PC-3 (cell line): ENCODE results near the gene ZNRF1. TPM values are rescaled to one million over a fixed set of nuclear protein-coding genes. Genes with fewer than 3 reads are reported as not detected.

Experiments
- ATAC-seq: fragments of 200-7000 bp; cut with Tn5 transposase; 2 replicates; pipeline ENCODE4 v1.9.1; 2020; ENCODE audit warnings: mild to moderate bottlenecking, moderate library complexity
- BruUV-seq: library from RNA; stranded (reverse); fragments of 400-500 nt; replicated peaks from 2 replicates; lab custom pipeline; 2021; lab: Mats Ljungman, UMichigan
- CTCF ChIA-PET: fragments of 300-600 bp; sonication (Branson Sonifier 250); formaldehyde crosslinking; loops from one replicate; lab custom pipeline; 2022; ENCODE audit warnings: antibody characterized with exemption; lab: Charles Lee
- POLR2A ChIA-PET: fragments of 300-600 bp; sonication (Branson Sonifier 250); formaldehyde crosslinking; loops from one replicate; lab custom pipeline; 2022; ENCODE audit warnings: antibody characterized with exemption; ENCODE audit not compliant: unreplicated experiment; lab: Charles Lee
- DNase-seq: peaks from one replicate; pipeline ENCODE4 v3.0.0-alpha.2; 2015
- H2AFZ ChIP-seq: fragments of 300-600 bp; sonication (generic); 2 replicates; pipeline ENCODE4 v1.6.0; 2016; ENCODE audit warnings: antibody characterized with exemption, low read length
- H3F3A ChIP-seq: fragments of 300-600 bp; sonication (generic); one replicate; pipeline ENCODE4 v1.6.0; 2017; ENCODE audit warnings: antibody characterized with exemption, low read length, control low read depth, mild to moderate bottlenecking; ENCODE audit not compliant: unreplicated experiment
- H3K27ac ChIP-seq: fragments of 300-600 bp; sonication (generic); 2 replicates; pipeline ENCODE4 v1.5.1; 2016; ENCODE audit warnings: mild to moderate bottlenecking, low read length
- H3K27me3 ChIP-seq: fragments of 300-600 bp; sonication (generic); 2 replicates; pipeline ENCODE4 v1.6.1; 2016; ENCODE audit warnings: low read length, mixed read lengths
- H3K36me3 ChIP-seq: fragments of 300-600 bp; sonication (generic); 2 replicates; pipeline ENCODE4 v1.6.1; 2016; ENCODE audit warnings: low read depth, mixed run types, low read length, mixed read lengths
- H3K4me1 ChIP-seq: fragments of 300-600 bp; sonication (generic); 2 replicates; pipeline ENCODE4 v1.5.1; 2016; ENCODE audit warnings: low read length; ENCODE audit not compliant: insufficient read depth
- H3K4me2 ChIP-seq: fragments of 300-600 bp; sonication (generic); 2 replicates; pipeline ENCODE4 v1.6.0; 2016; ENCODE audit warnings: low read length
- H3K4me3 ChIP-seq: fragments of 300-600 bp; sonication (generic); 2 replicates; pipeline ENCODE4 v1.5.1; 2016; ENCODE audit warnings: mild to moderate bottlenecking, low read length, mixed read lengths
- H3K79me2 ChIP-seq: fragments of 300-600 bp; sonication (generic); 2 replicates; pipeline ENCODE4 v1.6.1; 2017; ENCODE audit warnings: low read length, mixed read lengths
- H3K9ac ChIP-seq: fragments of 300-600 bp; sonication (generic); 2 replicates; pipeline ENCODE4 v1.6.0; 2016; ENCODE audit warnings: mild to moderate bottlenecking, low read length
- H3K9me2 ChIP-seq: fragments of 300-600 bp; sonication (generic); replicated peaks from 2 replicates; pipeline ENCODE4 v1.6.1; 2016; ENCODE audit warnings: mixed run types, low read length, mixed read lengths
- H3K9me3 ChIP-seq: fragments of 300-600 bp; sonication (generic); 2 replicates; pipeline ENCODE4 v1.6.1; 2016; ENCODE audit warnings: low read length, mixed read lengths
- H4K20me1 ChIP-seq: fragments of 300-600 bp; sonication (generic); 2 replicates; pipeline ENCODE4 v1.6.1; 2016; ENCODE audit warnings: low read length, mixed read lengths
- EZH2 ChIP-seq: fragments of 300-600 bp; sonication (generic); IDR thresholded peaks from one replicate; pipeline ENCODE4 v1.6.1; 2017; ENCODE audit warnings: antibody characterized with exemption, mild to moderate bottlenecking, low read length; ENCODE audit not compliant: unreplicated experiment
- EZH2phosphoT487 ChIP-seq: fragments of 300-600 bp; sonication (generic); IDR thresholded peaks from 2 replicates; pipeline ENCODE4 v1.6.1; 2018; ENCODE audit warnings: mild to moderate bottlenecking, antibody characterized with exemption, low read length, borderline replicate concordance
- intact Hi-C: fragments of 100-400 bp; cut with micrococcal nuclease; formaldehyde crosslinking; loops from 2 replicates; pipeline ENCODE4 v1.9.0; 2023
- total RNA-seq: library from RNA; depleted of rRNA; stranded (reverse); fragments of >200 nt; gene quantifications from 2 replicates; pipeline ENCODE4 v1.2.3, GENCODE V29; 2014
- TF ChIP-seq, protein P1 (sequence below): fragments of 300-600 bp; sonication (generic); conservative IDR thresholded peaks from 2 replicates; pipeline ENCODE4 v1.5.1; 2017; ENCODE audit warnings: antibody characterized with exemption, low read depth, mild to moderate bottlenecking, low read length

Gene ZNRF1
- total RNA-seq, 1 experiment from 2014 or later: 60.4 TPM

DNA sequence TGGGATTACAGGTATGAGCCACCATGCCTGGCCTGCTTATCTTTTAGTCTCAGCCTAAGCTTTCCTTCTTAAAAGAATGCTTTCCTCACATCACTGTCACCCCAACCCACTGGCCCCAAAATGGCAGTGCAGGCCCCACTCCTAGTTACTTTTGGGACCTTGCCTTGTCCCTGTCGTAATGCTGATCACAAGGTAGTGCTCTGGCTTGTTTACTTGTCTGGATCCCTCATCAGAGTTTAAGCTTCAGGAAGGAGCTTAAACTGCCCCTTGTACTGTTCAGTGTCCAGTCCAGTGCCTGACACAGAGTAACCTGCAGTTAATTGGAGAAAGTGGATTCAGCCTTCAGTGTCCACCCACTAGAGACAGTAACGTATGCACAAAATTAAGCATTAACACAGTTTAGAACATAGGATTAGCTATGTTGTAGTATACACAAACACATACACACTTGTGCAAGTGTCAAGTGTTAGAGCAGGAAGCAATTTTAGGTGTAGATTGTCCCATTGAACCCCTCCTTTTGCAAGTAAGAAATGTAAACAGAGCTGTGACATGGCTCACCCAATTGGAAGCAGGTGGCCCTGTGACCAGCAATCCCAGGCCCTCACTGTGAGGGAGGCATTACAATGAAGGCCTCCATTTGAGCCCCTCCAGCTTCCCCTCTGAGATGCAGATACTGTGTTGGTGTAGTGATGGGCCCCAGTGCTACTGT, 73.6 kb downstream of the ZNRF1 start:
- intact Hi-C loops: no loop called here
- Histone ChIP-seq H3K9me2 (no peaks in the 10 kb centered on the region), H3K9ac (no peak overlapping the region), H2AFZ (no peak overlapping the region), H3K4me3 (no peak overlapping the region), H3K4me1 (peaks cover 14% of the 10 kb centered on the region), H3K36me3 (no peaks in the 10 kb centered on the region), H3K4me2 (no peak overlapping the region), H3F3A (no peaks in the 10 kb centered on the region), H3K27ac (no peak overlapping the region), H3K27me3 (no peaks in the 10 kb centered on the region), H3K79me2 (peaks cover 85% of the 10 kb centered on the region), H4K20me1 (no peaks in the 10 kb centered on the region), H3K9me3 (no peaks in the 10 kb centered on the region)
- POLR2A ChIA-PET: no interaction called here
- DNase-seq (no peak), ATAC-seq (no peak)
- CTCF ChIA-PET: interaction anchor here (0.5 kb wide), 1 partner anchor 185 kb away, joined by 3 read pairs; no protein-coding TSS in a partner anchor
- TF ChIP-seq EZH2phosphoT487 (no peak), EZH2 (no peak)
- BruUV-seq: no TSS peak

DNA sequence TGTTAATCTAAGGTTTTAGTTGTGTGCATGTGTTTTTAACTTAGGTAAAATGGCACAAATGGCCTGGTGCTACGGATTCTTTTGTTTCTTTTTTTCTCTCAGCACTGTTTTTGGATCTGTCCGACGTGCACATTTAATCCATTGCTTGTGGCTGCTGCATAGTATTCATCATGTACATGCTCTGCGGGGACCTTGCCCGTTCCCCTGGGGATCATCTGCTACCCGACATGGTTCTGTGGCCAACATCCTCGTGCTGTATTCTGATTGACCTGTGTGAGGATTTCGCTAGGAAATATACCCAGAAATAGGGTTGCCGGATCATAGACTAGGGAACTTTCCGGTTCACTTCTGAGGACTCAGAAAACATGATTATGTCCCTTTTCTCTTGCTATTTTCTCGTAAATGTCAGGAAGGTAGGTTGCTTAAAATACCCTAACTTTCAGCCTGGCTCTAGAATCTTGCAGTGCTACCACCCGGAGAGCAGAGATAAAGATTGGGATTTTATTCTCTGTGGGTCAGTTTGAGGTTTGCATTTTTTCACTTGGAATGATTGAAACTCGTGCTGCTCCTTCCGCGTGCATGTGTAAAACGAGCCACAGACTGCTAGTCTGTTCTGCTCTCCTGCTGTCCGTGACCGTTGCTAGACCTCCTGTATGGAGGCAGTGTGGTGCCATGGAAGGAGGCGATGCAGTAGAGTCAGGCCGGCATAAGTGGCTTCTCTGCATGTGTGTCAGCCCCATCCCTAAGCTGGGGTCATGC, 74.9 kb downstream of the ZNRF1 start:
- H3F3A ChIP-seq: no peaks in the 10 kb centered on the region
- intact Hi-C loops: no loop called here
- H3K9me3 ChIP-seq: no peaks in the 10 kb centered on the region
- H3K9ac ChIP-seq: no peak overlapping the region
- H3K79me2 ChIP-seq: peaks cover 82% of the 10 kb centered on the region
- DNase-seq: no peak
- TF ChIP-seq, protein P1, sequence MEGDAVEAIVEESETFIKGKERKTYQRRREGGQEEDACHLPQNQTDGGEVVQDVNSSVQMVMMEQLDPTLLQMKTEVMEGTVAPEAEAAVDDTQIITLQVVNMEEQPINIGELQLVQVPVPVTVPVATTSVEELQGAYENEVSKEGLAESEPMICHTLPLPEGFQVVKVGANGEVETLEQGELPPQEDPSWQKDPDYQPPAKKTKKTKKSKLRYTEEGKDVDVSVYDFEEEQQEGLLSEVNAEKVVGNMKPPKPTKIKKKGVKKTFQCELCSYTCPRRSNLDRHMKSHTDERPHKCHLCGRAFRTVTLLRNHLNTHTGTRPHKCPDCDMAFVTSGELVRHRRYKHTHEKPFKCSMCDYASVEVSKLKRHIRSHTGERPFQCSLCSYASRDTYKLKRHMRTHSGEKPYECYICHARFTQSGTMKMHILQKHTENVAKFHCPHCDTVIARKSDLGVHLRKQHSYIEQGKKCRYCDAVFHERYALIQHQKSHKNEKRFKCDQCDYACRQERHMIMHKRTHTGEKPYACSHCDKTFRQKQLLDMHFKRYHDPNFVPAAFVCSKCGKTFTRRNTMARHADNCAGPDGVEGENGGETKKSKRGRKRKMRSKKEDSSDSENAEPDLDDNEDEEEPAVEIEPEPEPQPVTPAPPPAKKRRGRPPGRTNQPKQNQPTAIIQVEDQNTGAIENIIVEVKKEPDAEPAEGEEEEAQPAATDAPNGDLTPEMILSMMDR: no peak
- TF ChIP-seq EZH2: no peak
- TF ChIP-seq EZH2phosphoT487: no peak
- H3K4me2 ChIP-seq: no peak overlapping the region
- no peaks in the 10 kb centered on the region for H4K20me1 ChIP-seq
- H3K4me3 ChIP-seq: no peak overlapping the region
- no peak overlapping the region for H2AFZ ChIP-seq
- no peak for ATAC-seq
- no TSS peak for BruUV-seq
- no peak overlapping the region for H3K27ac ChIP-seq
- H3K9me2 ChIP-seq: no peaks in the 10 kb centered on the region
- H3K27me3 ChIP-seq: no peaks in the 10 kb centered on the region
- ChIA-PET CTCF (no interaction called here), POLR2A (no interaction called here)
- peaks cover 14% of the 10 kb centered on the region for H3K4me1 ChIP-seq
- H3K36me3 ChIP-seq: no peaks in the 10 kb centered on the region

DNA sequence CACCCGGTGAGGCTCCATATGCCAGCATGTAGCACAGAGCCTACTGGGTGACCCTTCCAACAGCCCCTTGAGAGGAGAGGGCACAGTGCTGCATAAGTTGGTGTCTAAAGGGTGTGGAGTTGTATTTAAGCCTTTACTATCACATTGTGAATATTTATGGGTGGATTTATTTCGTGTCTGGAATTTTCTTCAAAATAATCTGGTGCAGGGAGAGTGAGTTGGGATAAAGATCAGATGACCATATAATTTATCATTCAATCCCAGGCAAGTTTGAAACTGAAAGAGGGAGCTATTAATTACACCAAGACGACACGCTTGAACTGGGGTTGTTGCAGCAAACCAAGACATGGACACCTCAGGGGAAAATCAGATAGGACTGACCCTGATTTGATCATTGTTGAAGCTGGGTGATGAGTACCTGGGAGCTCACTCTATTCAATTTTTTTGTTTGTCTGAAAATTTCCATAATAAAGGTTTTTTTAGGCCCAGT, 75.5 kb downstream of the ZNRF1 start:
- CTCF ChIA-PET: no interaction called here
- TF ChIP-seq EZH2 (no peak), EZH2phosphoT487 (no peak)
- TF ChIP-seq, protein P1: no peak
- H3K4me3 ChIP-seq: no peak overlapping the region
- no peaks in the 10 kb centered on the region for H3K9me3 ChIP-seq
- H2AFZ ChIP-seq: no peak overlapping the region
- no peaks in the 10 kb centered on the region for H4K20me1 ChIP-seq
- no TSS peak for BruUV-seq
- no peak overlapping the region for H3K4me2 ChIP-seq
- no peaks in the 10 kb centered on the region for H3F3A ChIP-seq
- ATAC-seq: no peak
- H3K9ac ChIP-seq: no peak overlapping the region
- H3K27me3 ChIP-seq: no peaks in the 10 kb centered on the region
- no peaks in the 10 kb centered on the region for H3K9me2 ChIP-seq
- POLR2A ChIA-PET: no interaction called here
- no peaks in the 10 kb centered on the region for H3K36me3 ChIP-seq
- DNase-seq: no peak
- H3K79me2 ChIP-seq: peaks cover 81% of the 10 kb centered on the region
- intact Hi-C loops: no loop called here
- no peak overlapping the region for H3K27ac ChIP-seq
- H3K4me1 ChIP-seq: peaks cover 14% of the 10 kb centered on the region
